GM19099 (cell line): Measurements from ENCODE around the gene OGG1.

Experiments
- POLR2A ChIP-seq: IDR thresholded peaks from 3 replicates; pipeline ENCODE4 v1.6.1; 2011; ENCODE audit warnings: low read depth; ENCODE audit not compliant: insufficient read length; ENCODE audit errors: extremely low read depth

OGG1 gene

GRCh38 chr3:9769426-9770275 lies 19.9 kb downstream of the OGG1 start, which contains the start of gene CAMK1:
TSS of gene CAMK1 (minus strand) at chr3:9769947. CDS start at chr3:9767749, 2,198 bp downstream.
- peak; percentile 22 for TF ChIP-seq POLR2A

- no peak for TF ChIP-seq POLR2A
These were observed 20.6 kb downstream of the OGG1 start for GRCh38 chr3:9770276-9770812.

GRCh38 chr3:9776896-9777693 lies 27.3 kb downstream of the OGG1 start:
- no peak for TF ChIP-seq POLR2A

- no peak for TF ChIP-seq POLR2A
These were observed 27.9 kb downstream of the OGG1 start for GRCh38 chr3:9777694-9778021.

GRCh38 chr3:9778143-9779074 lies 28.7 kb downstream of the OGG1 start:
- no peak for TF ChIP-seq POLR2A

- TF ChIP-seq POLR2A, result no peak
These were observed 29.4 kb downstream of the OGG1 start for GRCh38 chr3:9779075-9779593.

- TF ChIP-seq POLR2A, result no peak
These were observed 30.1 kb downstream of the OGG1 start for GRCh38 chr3:9779721-9780457.

- no peak for TF ChIP-seq POLR2A
These were observed 30.7 kb downstream of the OGG1 start for GRCh38 chr3:9780458-9780812.

- TF ChIP-seq POLR2A, result no peak
These were observed 31.2 kb downstream of the OGG1 start for GRCh38 chr3:9780910-9781309.

GRCh38 chr3:9781551-9781950 lies 31.8 kb downstream of the OGG1 start:
- TF ChIP-seq POLR2A, result no peak

- TF ChIP-seq POLR2A, result no peak
These were observed 32.3 kb downstream of the OGG1 start for GRCh38 chr3:9781978-9782603.

GRCh38 chr3:9782770-9783169 lies 33.0 kb downstream of the OGG1 start:
- TF ChIP-seq POLR2A, result no peak

- TF ChIP-seq POLR2A, result no peak
These were observed 34.2 kb downstream of the OGG1 start for GRCh38 chr3:9783954-9784353.
